Activated CD8-positive, alpha-beta T cell treated with anti-CD3 and anti-CD28 coated beads, Interleukin-2, amount 10 ng/mL, durations not matched to agents 7 days and 5 days (primary cell): ENCODE data around the gene CD1C. TPM values are rescaled to one million over a fixed set of nuclear protein-coding genes. Genes with fewer than 3 reads are reported as not detected.

Experiments
- ATAC-seq: fragments of 150-1000 bp; cut with Tn5 transposase; one replicate; pipeline ENCODE4 v1.10.0; 2021; ENCODE audit warnings: moderate library complexity
- CTCF ChIA-PET: fragments of 350-600 bp; sonication (Branson Sonifier 250); formaldehyde crosslinking; loops from one replicate; lab custom pipeline; 2021; ENCODE audit warnings: antibody characterized with exemption; lab: Charles Lee
- POLR2A ChIA-PET: fragments of 350-600 bp; sonication (Branson Sonifier 250); formaldehyde crosslinking; loops from one replicate; lab custom pipeline; 2021; ENCODE audit warnings: antibody characterized with exemption; lab: Charles Lee
- DNase-seq: peaks from one replicate; pipeline ENCODE4 v3.0.0-alpha.2; 2020
- H3K27ac Mint-ChIP-seq: one replicate; pipeline ENCODE4 v1.8.0; 2021; ENCODE audit warnings: mild to moderate bottlenecking, mixed read lengths
- H3K27me3 Mint-ChIP-seq: one replicate; pipeline ENCODE4 v1.8.0; 2021; ENCODE audit warnings: low read depth, mixed read lengths
- H3K36me3 Mint-ChIP-seq: one replicate; pipeline ENCODE4 v1.8.0; 2021; ENCODE audit warnings: low read depth, mixed read lengths
- H3K4me1 Mint-ChIP-seq: one replicate; pipeline ENCODE4 v1.8.0; 2021; ENCODE audit warnings: low read depth, mixed read lengths
- H3K4me3 Mint-ChIP-seq: one replicate; pipeline ENCODE4 v1.8.0; 2021; ENCODE audit warnings: mild to moderate bottlenecking, mixed read lengths
- H3K9me3 Mint-ChIP-seq: one replicate; pipeline ENCODE4 v1.8.0; 2022; ENCODE audit warnings: mixed read lengths; ENCODE audit not compliant: insufficient read depth
- total RNA-seq, 2 experiments: library from RNA; stranded (reverse); gene quantifications; one replicate each; pipeline ENCODE4 v1.2.3, GENCODE V29; 2021

CD1C gene
- total RNA-seq, 2 experiments from 2014 or later = not detected

- H3K9me3 Mint-ChIP-seq = peaks cover 4% of the 10 kb centered on the region
- ChIA-PET CTCF (no interaction called here), POLR2A (interaction anchor here (0.7 kb wide), 1 partner anchor 9 kb away, joined by 4 read pairs; no protein-coding TSS in a partner anchor)
- peaks cover 25% of the 10 kb centered on the region for H3K4me1 Mint-ChIP-seq
- ATAC-seq (no peak), DNase-seq (no peak)
- H3K27me3 Mint-ChIP-seq = peaks cover 14% of the 10 kb centered on the region
- no peak overlapping the region for H3K4me3 Mint-ChIP-seq
- no peak overlapping the region for H3K27ac Mint-ChIP-seq
- H3K36me3 Mint-ChIP-seq = no peaks in the 10 kb centered on the region
Measured at GRCh38 chr1:158283965-158284364, 5.8 kb upstream of the CD1C start.

GRCh38 chr1:158285756-158286241 lies 3.9 kb upstream of the CD1C start:
- ChIA-PET POLR2A (no interaction called here), CTCF (interaction anchor here (0.7 kb wide), 1 partner anchor 40 kb away, joined by 3 read pairs; no protein-coding TSS in a partner anchor)
- Mint-ChIP-seq H3K9me3 (peaks cover 4% of the 10 kb centered on the region), H3K27me3 (peaks cover 14% of the 10 kb centered on the region), H3K4me1 (peaks cover 25% of the 10 kb centered on the region), H3K4me3 (peak overlapping the region; percentile 33), H3K36me3 (no peaks in the 10 kb centered on the region), H3K27ac (peak overlapping the region; percentile 72)
- peak; percentile 57 for ATAC-seq
- DNase-seq = peak; percentile 40

- Mint-ChIP-seq H3K36me3 (no peaks in the 10 kb centered on the region), H3K27me3 (peaks cover 13% of the 10 kb centered on the region), H3K4me3 (no peak overlapping the region), H3K9me3 (no peaks in the 10 kb centered on the region), H3K27ac (peak overlapping the region; percentile 19), H3K4me1 (peaks cover 25% of the 10 kb centered on the region)
- ChIA-PET CTCF (no interaction called here), POLR2A (no interaction called here)
- DNase-seq (no peak), ATAC-seq (no peak)
Measured at GRCh38 chr1:158286487-158286886, 3.2 kb upstream of the CD1C start.

- ChIA-PET CTCF (no interaction called here), POLR2A (no interaction called here)
- H3K27ac Mint-ChIP-seq = no peak overlapping the region
- no peaks in the 10 kb centered on the region for H3K9me3 Mint-ChIP-seq
- H3K36me3 Mint-ChIP-seq = no peaks in the 10 kb centered on the region
- peaks cover 25% of the 10 kb centered on the region for H3K4me1 Mint-ChIP-seq
- peaks cover 12% of the 10 kb centered on the region for H3K27me3 Mint-ChIP-seq
- ATAC-seq = no peak
- H3K4me3 Mint-ChIP-seq = no peak overlapping the region
- no peak for DNase-seq
Measured at GRCh38 chr1:158286941-158287346, 2.8 kb upstream of the CD1C start.

GRCh38 chr1:158290321-158290844 lies 660 bp downstream of the CD1C start:
- ChIA-PET CTCF (no interaction called here), POLR2A (no interaction called here)
- Mint-ChIP-seq H3K27me3 (peaks cover 5% of the 10 kb centered on the region), H3K36me3 (no peaks in the 10 kb centered on the region), H3K27ac (no peak overlapping the region), H3K4me3 (no peak overlapping the region), H3K9me3 (no peaks in the 10 kb centered on the region), H3K4me1 (peaks cover 16% of the 10 kb centered on the region)
- no peak for DNase-seq
- no peak for ATAC-seq

GRCh38 chr1:158295791-158296190 lies 6.1 kb downstream of the CD1C start:
- peaks cover 3% of the 10 kb centered on the region for H3K27me3 Mint-ChIP-seq
- no peak overlapping the region for H3K4me3 Mint-ChIP-seq
- H3K9me3 Mint-ChIP-seq = peaks cover 5% of the 10 kb centered on the region
- H3K27ac Mint-ChIP-seq = no peak overlapping the region
- POLR2A ChIA-PET = no interaction called here
- CTCF ChIA-PET = no interaction called here
- no peaks in the 10 kb centered on the region for H3K4me1 Mint-ChIP-seq
- no peaks in the 10 kb centered on the region for H3K36me3 Mint-ChIP-seq
- no peak for ATAC-seq
- DNase-seq = no peak

- POLR2A ChIA-PET = no interaction called here
- no peak for DNase-seq
- Mint-ChIP-seq H3K9me3 (peaks cover 12% of the 10 kb centered on the region), H3K4me3 (no peak overlapping the region), H3K36me3 (no peaks in the 10 kb centered on the region), H3K4me1 (no peaks in the 10 kb centered on the region), H3K27ac (no peak overlapping the region), H3K27me3 (peaks cover 7% of the 10 kb centered on the region)
- CTCF ChIA-PET = no interaction called here
- ATAC-seq = no peak
Measured at GRCh38 chr1:158310623-158311022, 20.9 kb downstream of the CD1C start.

GRCh38 chr1:158311066-158311465 lies 21.3 kb downstream of the CD1C start:
- Mint-ChIP-seq H3K4me1 (no peaks in the 10 kb centered on the region), H3K4me3 (no peak overlapping the region), H3K27ac (no peak overlapping the region), H3K27me3 (peaks cover 7% of the 10 kb centered on the region), H3K36me3 (no peaks in the 10 kb centered on the region), H3K9me3 (peaks cover 12% of the 10 kb centered on the region)
- no peak for ATAC-seq
- CTCF ChIA-PET = no interaction called here
- POLR2A ChIA-PET = no interaction called here
- DNase-seq = no peak

- ATAC-seq = no peak
- no peak for DNase-seq
- ChIA-PET CTCF (no interaction called here), POLR2A (no interaction called here)
- no peak overlapping the region for H3K27ac Mint-ChIP-seq
- H3K27me3 Mint-ChIP-seq = no peaks in the 10 kb centered on the region
- no peaks in the 10 kb centered on the region for H3K36me3 Mint-ChIP-seq
- H3K4me3 Mint-ChIP-seq = no peak overlapping the region
- H3K4me1 Mint-ChIP-seq = no peaks in the 10 kb centered on the region
- peaks cover 3% of the 10 kb centered on the region for H3K9me3 Mint-ChIP-seq
Measured at GRCh38 chr1:158323866-158324265, 34.1 kb downstream of the CD1C start.

- Mint-ChIP-seq H3K9me3 (peaks cover 3% of the 10 kb centered on the region), H3K4me1 (no peaks in the 10 kb centered on the region), H3K4me3 (no peak overlapping the region), H3K36me3 (no peaks in the 10 kb centered on the region), H3K27me3 (no peaks in the 10 kb centered on the region), H3K27ac (no peak overlapping the region)
- POLR2A ChIA-PET = no interaction called here
- ATAC-seq (no peak), DNase-seq (no peak)
- CTCF ChIA-PET = no interaction called here
Measured at GRCh38 chr1:158324395-158324794, 34.7 kb downstream of the CD1C start.

- DNase-seq (no peak), ATAC-seq (no peak)
- POLR2A ChIA-PET = no interaction called here
- no peaks in the 10 kb centered on the region for H3K27me3 Mint-ChIP-seq
- no peak overlapping the region for H3K27ac Mint-ChIP-seq
- CTCF ChIA-PET = no interaction called here
- no peaks in the 10 kb centered on the region for H3K4me1 Mint-ChIP-seq
- H3K4me3 Mint-ChIP-seq = no peak overlapping the region
- H3K36me3 Mint-ChIP-seq = no peaks in the 10 kb centered on the region
- no peaks in the 10 kb centered on the region for H3K9me3 Mint-ChIP-seq
Measured at GRCh38 chr1:158327481-158327880, 37.8 kb downstream of the CD1C start.

GRCh38 chr1:158328426-158328825 lies 38.7 kb downstream of the CD1C start:
- Mint-ChIP-seq H3K9me3 (no peaks in the 10 kb centered on the region), H3K4me3 (no peak overlapping the region), H3K27ac (no peak overlapping the region), H3K27me3 (no peaks in the 10 kb centered on the region), H3K4me1 (peaks cover 3% of the 10 kb centered on the region), H3K36me3 (no peaks in the 10 kb centered on the region)
- ATAC-seq (no peak), DNase-seq (no peak)
- ChIA-PET CTCF (interaction anchor here (1.8 to 2.7 kb wide), 2 partner anchors 125 to 744 kb away, joined by 5 to 41 read pairs; no protein-coding TSS in a partner anchor), POLR2A (no interaction called here)
